Peyer's patch (tissue), 4 donors: ENCODE measurements around the gene ANXA5. TPM values are rescaled to one million over a fixed set of nuclear protein-coding genes. Genes with fewer than 3 reads are reported as not detected.
"Not testable (repeated sequence)": the region's sequence is repeated elsewhere in the genome, so short reads cannot be mapped to it uniquely, and the experiment has no call there.

Source experiments
- DNase-seq, 3 donors: peaks; one replicate each; pipeline ENCODE4 v3.0.0-alpha.2; 2017 to 2019
- H3K27ac ChIP-seq, 4 donors: fragments of 200-600 bp; sonication (generic); one replicate each; pipeline ENCODE4 v1.5.1; 2016 to 2019
- H3K27me3 ChIP-seq, 2 donors: fragments of 200-600 bp; sonication (generic); one replicate each; pipeline ENCODE4 v1.5.1; 2019
- H3K36me3 ChIP-seq, 3 donors: fragments of 200-600 bp; sonication (generic); one replicate each; pipeline ENCODE4 v1.5.1; 2016 to 2019
- H3K4me1 ChIP-seq, 4 donors: fragments of 200-600 bp; sonication (generic); one replicate each; pipeline ENCODE4 v1.5.1; 2016 to 2019
- H3K4me3 ChIP-seq, 4 donors: fragments of 200-600 bp; sonication (generic); 1 replicate in 3 of 4; 2 replicates in 1 of 4; pipeline ENCODE4 v1.5.1; 2016 to 2019; ENCODE audit warnings: mild to moderate bottlenecking in 1 of 4
- H3K9me3 ChIP-seq, 4 donors: fragments of 200-600 bp; sonication (generic); one replicate each; pipeline ENCODE4 v1.5.1; 2016 to 2019; ENCODE audit warnings: mild to moderate bottlenecking in 1 of 4
- CTCF ChIP-seq, 6 experiments: fragments of 450-650 bp in 4 of 6; fragments of 200-600 bp in 2 of 6; sonication (generic) in 1 of 6; IDR thresholded peaks; one replicate each; pipeline ENCODE4 v1.5.1; 2017 to 2019; ENCODE audit warnings: antibody characterized with exemption in 6 of 6, mild to moderate bottlenecking in 3 of 6, moderate library complexity in 1 of 6
- POLR2A ChIP-seq, 2 donors: fragments of 450-650 bp; IDR thresholded peaks; one replicate each; pipeline ENCODE4 v1.5.1; 2017; ENCODE audit warnings: antibody characterized with exemption in 2 of 2, mild to moderate bottlenecking in 2 of 2, moderate library complexity in 2 of 2
- total RNA-seq, 4 donors: library from RNA; depleted of rRNA; stranded (reverse); fragments of >200 nt; gene quantifications; one replicate each; pipeline ENCODE4 v1.1.0, GENCODE V29; 2016

Gene ANXA5
- total RNA-seq, 4 donors from 2014 or later: 39.1 to 188 (median 49.4) TPM

- H3K4me3 ChIP-seq: no peak overlapping the region
- H3K27ac ChIP-seq: no peak overlapping the region
- no peaks in the 10 kb centered on the region for H3K27me3 ChIP-seq
- H3K4me1 ChIP-seq: no peaks in the 10 kb centered on the region
- TF ChIP-seq POLR2A (IDR thresholded peaks at IDR 0.05) (no peak), CTCF (IDR thresholded peaks at IDR 0.05) (no peak)
- no peak for DNase-seq
- no peaks in the 10 kb centered on the region for H3K9me3 ChIP-seq
- H3K36me3 ChIP-seq: peaks cover 0 to 68% (median 0%) of the 10 kb centered on the region in 3 donors
These were observed 27.6 kb downstream of the ANXA5 start for GRCh38 chr4:121669163-121669550.

- Histone ChIP-seq H3K27ac (no peak overlapping the region), H3K36me3 (peaks cover 0 to 68% (median 0%) of the 10 kb centered on the region in 3 donors)
These were observed 28.2 kb downstream of the ANXA5 start for GRCh38 chr4:121668368-121669162.

GRCh38 chr4:121666091-121666679, 30.6 kb downstream of the ANXA5 start:
- H3K4me1 ChIP-seq: no peaks in the 10 kb centered on the region
- no peaks in the 10 kb centered on the region for H3K27me3 ChIP-seq
- H3K27ac ChIP-seq: no peak overlapping the region
- H3K4me3 ChIP-seq: no peak overlapping the region
- peaks cover 0 to 48% (median 0%) of the 10 kb centered on the region in 3 donors for H3K36me3 ChIP-seq
- TF ChIP-seq CTCF (IDR thresholded peaks at IDR 0.05) (no peak), POLR2A (IDR thresholded peaks at IDR 0.05) (no peak)
- no peaks in the 10 kb centered on the region for H3K9me3 ChIP-seq
- DNase-seq: no peak

More at GRCh38 chr4:121668368-121669162, 28.2 kb downstream of the ANXA5 start:
- Histone ChIP-seq H3K4me3 (no peak overlapping the region), H3K27me3 (no peaks in the 10 kb centered on the region), H3K4me1 (no peaks in the 10 kb centered on the region), H3K9me3 (no peaks in the 10 kb centered on the region)
- TF ChIP-seq POLR2A (IDR thresholded peaks at IDR 0.05): no peak
- TF ChIP-seq CTCF (IDR thresholded peaks at IDR 0.05): no peak
- DNase-seq: no peak

GRCh38 chr4:121665371-121665770, 31.4 kb downstream of the ANXA5 start:
- H3K27ac ChIP-seq: no peak overlapping the region
- DNase-seq: no peak
- H3K4me1 ChIP-seq: no peaks in the 10 kb centered on the region
- H3K27me3 ChIP-seq: no peaks in the 10 kb centered on the region
- peaks cover 0 to 39% (median 0%) of the 10 kb centered on the region in 3 donors for H3K36me3 ChIP-seq
- no peaks in the 10 kb centered on the region for H3K9me3 ChIP-seq
- no peak overlapping the region for H3K4me3 ChIP-seq
- TF ChIP-seq CTCF (IDR thresholded peaks at IDR 0.05) (no peak), POLR2A (IDR thresholded peaks at IDR 0.05) (no peak)

GRCh38 chr4:121662225-121662624, 34.6 kb downstream of the ANXA5 start:
- Histone ChIP-seq H3K27me3 (no peaks in the 10 kb centered on the region), H3K9me3 (no peaks in the 10 kb centered on the region), H3K4me3 (no peak overlapping the region), H3K4me1 (no peaks in the 10 kb centered on the region), H3K27ac (no peak overlapping the region), H3K36me3 (peaks cover 0 to 10% (median 0%) of the 10 kb centered on the region in 3 donors)
- no peak for DNase-seq
- TF ChIP-seq POLR2A (IDR thresholded peaks at IDR 0.05) (no peak), CTCF (IDR thresholded peaks at IDR 0.05) (no peak)

GRCh38 chr4:121660175-121660933, 36.4 kb downstream of the ANXA5 start:
- not testable (repeated sequence) for H3K9me3 ChIP-seq, H3K4me1 ChIP-seq, H3K27me3 ChIP-seq, H3K36me3 ChIP-seq, DNase-seq, H3K27ac ChIP-seq, H3K4me3 ChIP-seq
